Regular cardiac myocyte (primary cell): Measurements from ENCODE around the gene AKAP8L. TPM values are rescaled to one million over a fixed set of nuclear protein-coding genes. Genes with fewer than 3 reads are reported as not detected.

Experiments used
- total RNA-seq: library from RNA; depleted of rRNA; stranded (reverse); fragments of >200 nt; gene quantifications from 2 replicates; pipeline ENCODE4 v1.2.3, GENCODE V29; 2014

AKAP8L gene, protein sequence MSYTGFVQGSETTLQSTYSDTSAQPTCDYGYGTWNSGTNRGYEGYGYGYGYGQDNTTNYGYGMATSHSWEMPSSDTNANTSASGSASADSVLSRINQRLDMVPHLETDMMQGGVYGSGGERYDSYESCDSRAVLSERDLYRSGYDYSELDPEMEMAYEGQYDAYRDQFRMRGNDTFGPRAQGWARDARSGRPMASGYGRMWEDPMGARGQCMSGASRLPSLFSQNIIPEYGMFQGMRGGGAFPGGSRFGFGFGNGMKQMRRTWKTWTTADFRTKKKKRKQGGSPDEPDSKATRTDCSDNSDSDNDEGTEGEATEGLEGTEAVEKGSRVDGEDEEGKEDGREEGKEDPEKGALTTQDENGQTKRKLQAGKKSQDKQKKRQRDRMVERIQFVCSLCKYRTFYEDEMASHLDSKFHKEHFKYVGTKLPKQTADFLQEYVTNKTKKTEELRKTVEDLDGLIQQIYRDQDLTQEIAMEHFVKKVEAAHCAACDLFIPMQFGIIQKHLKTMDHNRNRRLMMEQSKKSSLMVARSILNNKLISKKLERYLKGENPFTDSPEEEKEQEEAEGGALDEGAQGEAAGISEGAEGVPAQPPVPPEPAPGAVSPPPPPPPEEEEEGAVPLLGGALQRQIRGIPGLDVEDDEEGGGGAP
- 47.4 and 57.2 TPM in 2 replicates for total RNA-seq

GRCh38 chr19:15418579-15419412, at the start of gene AKAP8L:
TSS of gene AKAP8L (minus strand) at chr19:15418988. CDS start at chr19:15418923, 65 bp downstream.

GRCh38 chr19:15464394-15465385, 45.9 kb upstream of the AKAP8L start, which contains the start of gene RASAL3:
TSS of gene RASAL3 (minus strand) at chr19:15464544. CDS start at chr19:15464358, 186 bp downstream.

DNA sequence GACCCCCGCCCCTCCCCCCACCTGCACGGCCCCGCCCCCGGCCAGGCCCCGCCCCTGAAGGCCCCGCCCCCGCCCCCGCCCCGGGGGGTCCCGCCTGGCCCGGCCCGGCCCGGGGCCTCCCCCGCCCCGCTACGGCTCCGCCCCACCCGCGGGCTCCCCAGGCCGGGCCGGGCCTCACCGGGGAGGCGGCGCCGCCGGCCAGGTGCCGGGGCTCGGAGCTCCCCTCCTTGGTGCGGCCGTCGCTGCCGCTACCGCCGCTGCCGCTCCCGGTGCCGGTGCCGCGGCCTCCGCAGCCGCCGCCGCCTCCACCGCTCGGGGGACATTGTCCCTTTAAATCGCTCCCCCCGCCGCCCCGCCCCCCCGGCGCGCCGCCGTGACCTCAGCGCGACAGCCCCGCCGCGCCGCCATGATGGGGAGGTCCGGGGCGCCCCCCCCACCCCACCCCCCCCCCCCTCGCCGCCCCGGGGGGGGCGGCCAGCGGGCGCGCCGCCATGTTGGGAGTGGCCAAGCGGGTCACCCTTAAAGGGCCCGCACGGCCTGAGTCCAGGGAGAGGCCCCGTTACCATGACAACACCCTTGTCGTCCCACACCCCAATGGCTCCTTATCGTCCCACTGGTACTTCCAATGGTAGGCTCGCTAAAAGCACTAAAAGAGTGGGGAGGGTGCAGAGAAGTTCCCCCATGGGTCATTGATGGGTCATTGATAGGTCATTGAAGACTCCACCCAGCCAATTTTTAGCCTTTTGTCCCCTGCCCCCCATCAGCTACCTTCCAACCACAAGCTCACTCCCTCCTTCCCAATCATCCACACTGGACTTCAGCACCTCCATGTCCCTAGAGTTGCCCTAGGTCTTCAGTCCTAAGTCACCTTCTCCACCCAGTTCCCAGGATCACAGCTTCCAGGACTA, 31.1 kb upstream of the AKAP8L start, which contains the start of gene WIZ:
TSS of gene WIZ (minus strand) at position 337 of the 908 bp plus-strand sequence. CDS start 1,649 bp downstream, outside the sequence.

DNA sequence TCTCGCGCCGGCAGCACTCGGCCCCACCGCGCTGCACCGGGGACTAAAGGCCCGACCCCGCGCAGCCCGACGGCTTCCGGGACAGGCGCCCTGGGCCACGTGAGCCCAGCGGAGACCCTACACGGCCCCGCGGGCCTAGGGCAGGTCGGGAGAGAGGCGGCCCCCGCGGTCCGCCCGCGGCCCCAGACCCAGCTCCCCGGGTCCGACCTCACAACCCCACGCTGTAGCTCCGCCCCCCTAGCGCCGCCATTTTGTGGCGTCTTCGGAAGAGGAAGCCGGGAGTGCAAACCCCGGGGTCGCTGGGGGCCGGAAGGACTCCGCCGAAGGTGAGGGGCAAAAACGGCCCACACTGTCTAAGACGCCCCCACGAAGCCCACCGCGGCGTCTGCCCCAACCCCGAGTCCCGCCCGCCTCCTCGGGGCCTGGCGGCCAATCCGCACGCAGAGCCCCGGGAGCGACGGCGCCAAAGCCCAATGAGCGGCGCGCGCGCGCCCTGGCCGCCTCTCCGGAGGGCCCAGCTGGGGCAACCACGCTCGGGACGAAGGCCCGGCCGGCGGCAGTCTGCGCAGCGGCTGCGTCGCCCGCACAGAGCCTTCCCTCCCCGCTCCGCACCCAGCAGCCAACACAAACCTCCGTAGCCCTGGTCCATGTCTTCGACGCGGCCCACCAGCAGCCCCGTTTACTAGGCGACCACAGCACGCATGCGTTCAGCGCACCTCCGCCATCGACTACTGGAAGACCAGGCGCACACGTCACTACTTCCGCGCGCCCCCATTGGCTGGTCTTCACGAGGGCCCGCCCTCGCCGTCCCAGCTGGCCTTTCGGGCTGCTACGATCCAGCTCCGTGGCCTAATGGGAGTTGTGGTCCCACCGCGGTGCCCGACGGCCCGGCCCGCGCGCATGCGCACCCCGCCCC, 39.4 kb downstream of the AKAP8L start, which contains the start of gene AKAP8:
TSS of gene AKAP8 (minus strand) at position 705 of the 916 bp plus-strand sequence. CDS start at position 649, 56 bp downstream.

DNA sequence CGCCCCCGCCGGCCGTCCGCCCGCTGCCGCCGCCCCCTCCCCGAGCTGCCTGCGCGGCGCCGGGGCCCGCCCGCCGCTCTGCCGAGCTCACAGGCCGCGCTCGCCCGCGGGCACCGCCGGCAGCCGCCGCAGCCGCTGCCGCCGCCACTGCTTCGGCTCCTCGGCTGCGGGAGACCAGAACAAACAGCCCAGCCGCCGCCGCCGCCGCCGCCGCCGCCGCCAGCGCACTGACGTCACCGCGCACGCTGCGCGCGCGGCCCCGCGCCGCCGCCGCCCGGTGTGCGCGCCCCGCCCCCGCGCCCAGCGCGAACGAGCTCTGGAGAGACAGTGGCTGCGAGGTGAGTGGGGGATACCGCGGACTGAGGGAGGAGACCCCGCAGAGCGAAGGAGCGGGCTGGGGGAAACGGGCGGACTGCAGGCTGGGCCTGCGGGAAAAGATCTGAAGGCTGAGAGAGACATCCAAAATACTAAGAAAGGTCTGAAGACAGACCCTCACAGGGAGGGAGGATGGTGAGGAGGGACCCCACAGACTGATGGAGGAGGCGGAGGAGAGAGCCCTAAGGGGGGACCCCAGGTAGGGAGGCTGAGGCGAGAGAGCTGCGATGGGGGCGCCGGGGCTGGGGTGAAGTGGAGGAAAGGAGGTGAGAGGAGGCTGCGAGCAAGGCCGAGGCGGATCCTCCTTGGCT, 86.3 kb downstream of the AKAP8L start, which contains the start of gene BRD4:
TSS of gene BRD4 (minus strand) at position 229 of the 686 bp plus-strand sequence. CDS start 59,440 bp downstream, outside the sequence.

Other genes with a start within 250 kb of the AKAP8L start
- gene NOTCH3, start 218.0 kb downstream of the AKAP8L start, total RNA-seq: 151 and 182 TPM in 2 replicates
- gene EPHX3, start 186.5 kb downstream of the AKAP8L start, total RNA-seq: 0.19 TPM in 1 of 2 replicates, not detected in the other
- 9.9 and 10.4 TPM in 2 replicates for gene BRD4, start 86.4 kb downstream of the AKAP8L start, total RNA-seq
- gene AKAP8, start 39.2 kb downstream of the AKAP8L start, total RNA-seq: 10.1 and 18.0 TPM in 2 replicates
- 5.9 and 6.3 TPM in 2 replicates for gene WIZ, start 31.0 kb upstream of the AKAP8L start, total RNA-seq
- gene RASAL3, start 45.6 kb upstream of the AKAP8L start, total RNA-seq: under 0.01 TPM in 2 replicates
- gene PGLYRP2, start 60.5 kb upstream of the AKAP8L start, total RNA-seq: not detected in 2 replicates
- not detected in 2 replicates for gene CYP4F22, start 89.5 kb upstream of the AKAP8L start, total RNA-seq
- gene CYP4F8, start 196.2 kb upstream of the AKAP8L start, total RNA-seq: not detected in 2 replicates
- gene CYP4F3, start 221.9 kb upstream of the AKAP8L start, total RNA-seq: not detected in 2 replicates